ENCODE measurements around the gene C16orf96.

Gene C16orf96
- 0 to 0.26 (median 0.17) reads per million in 3 donors for total RNA-seq

GRCh38 chr16:4556112-4556511 is at the start of gene C16orf96:
Gene C16orf96, plus strand, starts transcription at chr16:4556340. Its CDS starts 150 bp downstream, at chr16:4556490.
- H3K4me1 ChIP-seq (ENCODE audit: control insufficient read depth, insufficient read depth, low read length, poor library complexity, severe bottlenecking) = no peaks in the 10 kb centered on the region
- H3K36me3 ChIP-seq (ENCODE audit: control insufficient read depth, insufficient read depth, low read length) = no peaks in the 10 kb centered on the region
- H3K9me3 ChIP-seq (ENCODE audit: control insufficient read depth, low read length) = no peaks in the 10 kb centered on the region
- DNase-seq = no peak
- H3K27ac ChIP-seq (ENCODE audit: insufficient read depth, low read length, poor library complexity, severe bottlenecking) = no peak within 1 kb of the TSS
- H3K4me3 ChIP-seq (ENCODE audit: insufficient read depth, low read depth, low read length, poor library complexity, severe bottlenecking) = no peak within 1 kb of the TSS
- H3K27me3 ChIP-seq (replicated peaks; ENCODE audit: control insufficient read depth, insufficient read depth, low read length, poor library complexity, severe bottlenecking) = no peaks in the 10 kb centered on the region

- peak; percentile 29 to 51 (median 32) for DNase-seq
- H3K4me3 ChIP-seq (ENCODE audit: insufficient read depth, low read depth, low read length, poor library complexity, severe bottlenecking) = peak overlapping the region; percentile 23
- H3K27ac ChIP-seq (ENCODE audit: insufficient read depth, low read length, poor library complexity, severe bottlenecking) = peak overlapping the region; percentile 85
- peaks cover 47% of the 10 kb centered on the region for H3K36me3 ChIP-seq (ENCODE audit: control insufficient read depth, insufficient read depth, low read length)
- H3K27me3 ChIP-seq (replicated peaks; ENCODE audit: control insufficient read depth, insufficient read depth, low read length, poor library complexity, severe bottlenecking) = no peaks in the 10 kb centered on the region
- H3K9me3 ChIP-seq (ENCODE audit: control insufficient read depth, low read length) = no peaks in the 10 kb centered on the region
- peaks cover 51% of the 10 kb centered on the region for H3K4me1 ChIP-seq (ENCODE audit: control insufficient read depth, insufficient read depth, low read length, poor library complexity, severe bottlenecking)
Observed at GRCh38 chr16:4506450-4506849, 49.7 kb upstream of the C16orf96 start.

GRCh38 chr16:4507588-4508345 is 48.4 kb upstream of the C16orf96 start:
- DNase-seq = no peak
- H3K4me3 ChIP-seq (ENCODE audit: insufficient read depth, low read depth, low read length, poor library complexity, severe bottlenecking) = no peak overlapping the region
- H3K9me3 ChIP-seq (ENCODE audit: control insufficient read depth, low read length) = no peaks in the 10 kb centered on the region
- peaks cover 60% of the 10 kb centered on the region for H3K36me3 ChIP-seq (ENCODE audit: control insufficient read depth, insufficient read depth, low read length)
- H3K4me1 ChIP-seq (ENCODE audit: control insufficient read depth, insufficient read depth, low read length, poor library complexity, severe bottlenecking) = peaks cover 39% of the 10 kb centered on the region
- H3K27me3 ChIP-seq (replicated peaks; ENCODE audit: control insufficient read depth, insufficient read depth, low read length, poor library complexity, severe bottlenecking) = no peaks in the 10 kb centered on the region
- H3K27ac ChIP-seq (ENCODE audit: insufficient read depth, low read length, poor library complexity, severe bottlenecking) = no peak overlapping the region

GRCh38 chr16:4508806-4509205 is 47.3 kb upstream of the C16orf96 start:
- no peaks in the 10 kb centered on the region for H3K9me3 ChIP-seq (ENCODE audit: control insufficient read depth, low read length)
- no peak overlapping the region for H3K27ac ChIP-seq (ENCODE audit: insufficient read depth, low read length, poor library complexity, severe bottlenecking)
- peaks cover 66% of the 10 kb centered on the region for H3K36me3 ChIP-seq (ENCODE audit: control insufficient read depth, insufficient read depth, low read length)
- DNase-seq = no peak
- no peaks in the 10 kb centered on the region for H3K27me3 ChIP-seq (replicated peaks; ENCODE audit: control insufficient read depth, insufficient read depth, low read length, poor library complexity, severe bottlenecking)
- peaks cover 32% of the 10 kb centered on the region for H3K4me1 ChIP-seq (ENCODE audit: control insufficient read depth, insufficient read depth, low read length, poor library complexity, severe bottlenecking)
- no peak overlapping the region for H3K4me3 ChIP-seq (ENCODE audit: insufficient read depth, low read depth, low read length, poor library complexity, severe bottlenecking)

GRCh38 chr16:4509420-4509819 is 46.7 kb upstream of the C16orf96 start:
- Histone ChIP-seq H3K9me3 (ENCODE audit: control insufficient read depth, low read length) (no peaks in the 10 kb centered on the region), H3K36me3 (ENCODE audit: control insufficient read depth, insufficient read depth, low read length) (peaks cover 66% of the 10 kb centered on the region), H3K4me3 (ENCODE audit: insufficient read depth, low read depth, low read length, poor library complexity, severe bottlenecking) (no peak overlapping the region), H3K27me3 (replicated peaks; ENCODE audit: control insufficient read depth, insufficient read depth, low read length, poor library complexity, severe bottlenecking) (no peaks in the 10 kb centered on the region), H3K4me1 (ENCODE audit: control insufficient read depth, insufficient read depth, low read length, poor library complexity, severe bottlenecking) (peaks cover 33% of the 10 kb centered on the region), H3K27ac (ENCODE audit: insufficient read depth, low read length, poor library complexity, severe bottlenecking) (no peak overlapping the region)
- DNase-seq = no peak

- no peak for DNase-seq
- Histone ChIP-seq H3K36me3 (ENCODE audit: control insufficient read depth, insufficient read depth, low read length) (peaks cover 66% of the 10 kb centered on the region), H3K27ac (ENCODE audit: insufficient read depth, low read length, poor library complexity, severe bottlenecking) (no peak overlapping the region), H3K4me1 (ENCODE audit: control insufficient read depth, insufficient read depth, low read length, poor library complexity, severe bottlenecking) (peaks cover 33% of the 10 kb centered on the region), H3K27me3 (replicated peaks; ENCODE audit: control insufficient read depth, insufficient read depth, low read length, poor library complexity, severe bottlenecking) (no peaks in the 10 kb centered on the region), H3K4me3 (ENCODE audit: insufficient read depth, low read depth, low read length, poor library complexity, severe bottlenecking) (no peak overlapping the region), H3K9me3 (ENCODE audit: control insufficient read depth, low read length) (no peaks in the 10 kb centered on the region)
Observed at GRCh38 chr16:4510131-4510530, 46.0 kb upstream of the C16orf96 start.

- peaks cover 32% of the 10 kb centered on the region for H3K4me1 ChIP-seq (ENCODE audit: control insufficient read depth, insufficient read depth, low read length, poor library complexity, severe bottlenecking)
- H3K27ac ChIP-seq (ENCODE audit: insufficient read depth, low read length, poor library complexity, severe bottlenecking) = no peak overlapping the region
- H3K36me3 ChIP-seq (ENCODE audit: control insufficient read depth, insufficient read depth, low read length) = peaks cover 66% of the 10 kb centered on the region
- H3K9me3 ChIP-seq (ENCODE audit: control insufficient read depth, low read length) = no peaks in the 10 kb centered on the region
- no peaks in the 10 kb centered on the region for H3K27me3 ChIP-seq (replicated peaks; ENCODE audit: control insufficient read depth, insufficient read depth, low read length, poor library complexity, severe bottlenecking)
- no peak for DNase-seq
- H3K4me3 ChIP-seq (ENCODE audit: insufficient read depth, low read depth, low read length, poor library complexity, severe bottlenecking) = no peak overlapping the region
Observed at GRCh38 chr16:4510747-4511426, 45.3 kb upstream of the C16orf96 start.

- no peaks in the 10 kb centered on the region for H3K9me3 ChIP-seq (ENCODE audit: control insufficient read depth, low read length)
- H3K27ac ChIP-seq (ENCODE audit: insufficient read depth, low read length, poor library complexity, severe bottlenecking) = no peak overlapping the region
- peaks cover 66% of the 10 kb centered on the region for H3K36me3 ChIP-seq (ENCODE audit: control insufficient read depth, insufficient read depth, low read length)
- H3K4me3 ChIP-seq (ENCODE audit: insufficient read depth, low read depth, low read length, poor library complexity, severe bottlenecking) = no peak overlapping the region
- peaks cover 27% of the 10 kb centered on the region for H3K4me1 ChIP-seq (ENCODE audit: control insufficient read depth, insufficient read depth, low read length, poor library complexity, severe bottlenecking)
- no peak for DNase-seq
- H3K27me3 ChIP-seq (replicated peaks; ENCODE audit: control insufficient read depth, insufficient read depth, low read length, poor library complexity, severe bottlenecking) = no peaks in the 10 kb centered on the region
Observed at GRCh38 chr16:4511441-4512082, 44.6 kb upstream of the C16orf96 start.

- no peak overlapping the region for H3K4me3 ChIP-seq (ENCODE audit: insufficient read depth, low read depth, low read length, poor library complexity, severe bottlenecking)
- no peak overlapping the region for H3K27ac ChIP-seq (ENCODE audit: insufficient read depth, low read length, poor library complexity, severe bottlenecking)
- H3K4me1 ChIP-seq (ENCODE audit: control insufficient read depth, insufficient read depth, low read length, poor library complexity, severe bottlenecking) = peaks cover 24% of the 10 kb centered on the region
- H3K9me3 ChIP-seq (ENCODE audit: control insufficient read depth, low read length) = no peaks in the 10 kb centered on the region
- no peak for DNase-seq
- H3K36me3 ChIP-seq (ENCODE audit: control insufficient read depth, insufficient read depth, low read length) = peaks cover 57% of the 10 kb centered on the region
- H3K27me3 ChIP-seq (replicated peaks; ENCODE audit: control insufficient read depth, insufficient read depth, low read length, poor library complexity, severe bottlenecking) = no peaks in the 10 kb centered on the region
Observed at GRCh38 chr16:4512473-4512872, 43.7 kb upstream of the C16orf96 start.
